AG09309 (cell line): ENCODE measurements around the gene TTLL11.

Experiments used
- DNase-seq: peaks from one replicate; pipeline ENCODE4 v3.0.0-alpha.2; 2010; ENCODE audit warnings: low read depth
- H3K4me3 ChIP-seq: 2 replicates; pipeline ENCODE4 v1.5.1; 2011; ENCODE audit warnings: mild to moderate bottlenecking, low read depth, low read length, moderate library complexity; ENCODE audit not compliant: control insufficient read depth
- TF ChIP-seq, protein P1 (sequence below): IDR thresholded peaks from 2 replicates; pipeline ENCODE4 v1.5.1; 2011; ENCODE audit warnings: mild to moderate bottlenecking, low read depth, low read length, inconsistent platforms; ENCODE audit not compliant: insufficient read depth, control insufficient read depth; ENCODE audit errors: missing control alignments

Gene TTLL11

DNA sequence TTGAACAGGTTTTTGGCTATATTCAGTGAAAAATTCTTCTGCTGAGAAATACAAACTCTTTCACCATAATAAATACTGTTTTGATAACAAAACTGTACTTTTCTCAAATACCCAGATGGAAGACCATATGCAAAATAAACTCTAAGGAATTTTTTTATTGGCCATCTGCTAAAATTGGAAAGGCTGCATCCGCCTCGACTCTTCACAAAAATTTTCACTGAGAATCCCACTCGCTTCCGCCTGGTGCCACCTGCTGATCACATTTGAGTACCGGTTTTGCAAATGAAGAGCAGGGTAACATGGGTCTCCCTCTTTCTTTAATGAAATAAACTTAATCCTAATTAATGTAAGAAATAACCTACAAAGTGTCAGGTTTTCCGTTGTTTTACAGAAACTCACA is 76.4 kb downstream of the TTLL11 start:
- TF ChIP-seq, protein P1, sequence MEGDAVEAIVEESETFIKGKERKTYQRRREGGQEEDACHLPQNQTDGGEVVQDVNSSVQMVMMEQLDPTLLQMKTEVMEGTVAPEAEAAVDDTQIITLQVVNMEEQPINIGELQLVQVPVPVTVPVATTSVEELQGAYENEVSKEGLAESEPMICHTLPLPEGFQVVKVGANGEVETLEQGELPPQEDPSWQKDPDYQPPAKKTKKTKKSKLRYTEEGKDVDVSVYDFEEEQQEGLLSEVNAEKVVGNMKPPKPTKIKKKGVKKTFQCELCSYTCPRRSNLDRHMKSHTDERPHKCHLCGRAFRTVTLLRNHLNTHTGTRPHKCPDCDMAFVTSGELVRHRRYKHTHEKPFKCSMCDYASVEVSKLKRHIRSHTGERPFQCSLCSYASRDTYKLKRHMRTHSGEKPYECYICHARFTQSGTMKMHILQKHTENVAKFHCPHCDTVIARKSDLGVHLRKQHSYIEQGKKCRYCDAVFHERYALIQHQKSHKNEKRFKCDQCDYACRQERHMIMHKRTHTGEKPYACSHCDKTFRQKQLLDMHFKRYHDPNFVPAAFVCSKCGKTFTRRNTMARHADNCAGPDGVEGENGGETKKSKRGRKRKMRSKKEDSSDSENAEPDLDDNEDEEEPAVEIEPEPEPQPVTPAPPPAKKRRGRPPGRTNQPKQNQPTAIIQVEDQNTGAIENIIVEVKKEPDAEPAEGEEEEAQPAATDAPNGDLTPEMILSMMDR: peak; percentile 40
- DNase-seq: no peak
- no peak overlapping the region for H3K4me3 ChIP-seq

DNA sequence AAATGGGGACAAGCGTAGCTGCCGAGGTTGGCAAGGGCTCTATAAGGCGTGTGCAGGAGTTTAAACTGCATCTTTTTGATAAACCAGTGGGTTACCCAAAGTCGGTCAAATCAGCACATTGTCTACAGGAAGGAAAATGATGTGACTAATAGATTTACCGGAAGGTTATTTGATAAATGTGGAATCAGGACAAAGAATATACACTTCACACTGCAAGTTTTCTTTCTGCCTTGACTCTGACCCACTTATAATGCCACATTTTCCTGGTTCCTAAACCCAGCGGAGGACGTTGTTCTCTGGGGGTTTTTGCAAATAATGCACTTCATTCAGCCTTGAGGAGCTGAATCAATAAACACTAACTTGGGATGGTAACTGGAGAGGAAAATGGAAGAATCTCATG is 76.8 kb downstream of the TTLL11 start:
- no peak for DNase-seq
- no peak overlapping the region for H3K4me3 ChIP-seq
- TF ChIP-seq, protein P1: no peak

DNA sequence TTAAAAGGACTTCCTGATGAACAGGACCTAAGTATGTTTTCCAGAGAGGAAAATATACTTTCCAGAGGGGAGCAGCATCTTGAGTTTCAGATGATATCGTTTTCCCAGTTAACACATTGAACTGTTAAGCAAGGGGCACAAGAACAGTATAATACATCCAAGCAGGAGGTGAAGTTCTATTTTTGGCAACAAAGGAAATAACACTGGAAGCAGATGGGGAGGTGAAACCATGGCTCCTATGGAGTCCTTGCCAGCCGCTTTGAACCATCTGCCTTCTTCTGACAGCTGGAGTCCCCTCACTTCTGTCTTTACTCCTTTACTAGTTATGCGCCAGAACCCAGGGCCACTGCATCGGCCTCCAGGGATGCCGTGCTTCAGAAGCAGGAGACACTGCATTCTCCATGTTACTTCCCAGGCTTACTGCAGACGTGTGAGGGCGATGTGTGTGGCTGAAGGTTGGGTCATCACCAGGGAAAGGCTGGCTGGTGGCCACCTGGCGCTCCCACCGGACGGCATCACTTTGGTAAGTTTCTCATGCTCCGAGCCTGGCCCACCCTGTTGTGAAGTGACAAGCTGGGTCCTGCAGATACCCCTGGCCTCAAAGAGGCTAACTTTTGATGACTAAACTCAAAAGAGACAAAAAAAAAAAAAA is 77.8 kb downstream of the TTLL11 start:
- no peak for DNase-seq
- TF ChIP-seq, protein P1: no peak
- no peak overlapping the region for H3K4me3 ChIP-seq

DNA sequence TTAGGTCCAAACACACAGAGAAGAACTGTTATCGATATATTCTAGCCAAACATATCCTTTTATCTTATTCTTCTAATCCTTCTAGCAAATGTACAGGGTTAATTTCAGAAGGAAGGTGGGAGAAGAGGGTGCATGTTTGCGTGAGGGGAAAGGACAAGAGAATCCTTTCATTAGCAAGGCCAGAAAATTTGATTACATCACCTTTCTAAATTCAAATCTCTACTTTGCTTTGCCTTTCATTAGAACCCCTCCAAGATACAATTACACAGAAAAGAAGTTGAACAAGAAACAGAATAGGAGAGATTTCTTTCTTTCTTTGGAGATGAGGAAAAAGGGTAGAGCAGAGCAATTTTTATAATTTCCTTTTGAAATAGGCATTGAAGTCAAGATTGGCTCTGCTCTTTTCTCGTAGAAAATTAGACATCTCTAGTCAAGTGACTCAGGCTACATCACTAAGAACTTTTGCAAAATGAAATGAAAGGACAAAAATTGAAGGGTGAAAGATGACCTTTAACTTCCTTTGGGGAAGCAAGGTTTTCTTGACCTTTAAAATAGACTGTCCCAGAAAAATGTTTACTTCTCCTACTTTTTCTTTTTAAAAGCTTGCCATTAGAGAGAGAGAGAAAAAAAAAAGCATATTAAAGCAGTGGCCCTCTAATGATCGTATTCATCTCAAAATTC is 81.2 kb downstream of the TTLL11 start:
- no peak for DNase-seq
- H3K4me3 ChIP-seq: no peak overlapping the region
- TF ChIP-seq, protein P1: no peak

DNA sequence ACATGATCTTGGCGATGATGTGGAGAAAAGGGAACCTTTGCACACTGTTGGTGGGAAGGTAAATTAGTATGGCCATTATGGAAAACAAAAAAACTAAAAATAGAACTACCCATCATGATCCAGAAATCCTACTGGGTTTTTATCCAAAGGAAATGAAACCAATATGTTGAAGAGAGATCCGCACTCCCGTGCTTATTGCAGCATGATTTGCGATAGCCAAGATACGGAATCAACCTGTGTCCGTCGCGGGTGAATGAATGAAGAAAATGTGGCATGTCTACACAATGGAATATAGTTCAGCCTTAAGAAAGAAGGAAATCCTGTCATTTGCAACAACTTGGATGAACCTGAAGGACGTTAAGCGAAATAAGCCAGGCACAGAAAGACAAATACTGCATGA is 84.5 kb downstream of the TTLL11 start:
- H3K4me3 ChIP-seq: no peak overlapping the region
- no peak for DNase-seq
- TF ChIP-seq, protein P1: no peak

DNA sequence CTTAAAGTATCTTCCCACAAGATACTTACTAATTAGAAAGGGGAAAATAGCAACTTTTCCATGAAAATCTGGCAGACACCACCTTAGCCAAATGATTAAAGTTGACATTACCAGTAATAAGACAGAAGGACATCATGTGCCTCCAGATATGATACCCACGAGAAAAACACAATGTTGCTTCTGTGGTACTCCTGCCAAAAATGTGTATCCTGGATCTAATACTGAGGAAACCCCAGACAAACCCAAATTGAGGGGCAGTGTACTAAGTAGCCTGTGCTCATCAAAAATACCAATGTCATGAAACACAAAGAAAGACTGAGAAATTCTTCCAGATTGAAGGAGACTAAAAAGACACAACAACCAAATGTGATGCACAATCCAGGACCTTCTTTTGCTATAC is 85.3 kb downstream of the TTLL11 start:
- TF ChIP-seq, protein P1: no peak
- DNase-seq: no peak
- no peak overlapping the region for H3K4me3 ChIP-seq
